HUES64 (cell line): ENCODE measurements around the gene UNC5B. TPM values are rescaled to one million over a fixed set of nuclear protein-coding genes. Genes with fewer than 3 reads are reported as not detected.

Experiments
- H3K27ac ChIP-seq: 2 replicates; pipeline ENCODE4 v1.7.0; 2013; ENCODE audit warnings: low read depth, low read length, inconsistent platforms
- H3K27me3 ChIP-seq: 2 replicates; pipeline ENCODE4 v1.6.1; 2013; ENCODE audit warnings: mild to moderate bottlenecking, low read length; ENCODE audit not compliant: insufficient read depth
- H3K36me3 ChIP-seq: 2 replicates; pipeline ENCODE4 v1.6.1; 2013; ENCODE audit warnings: mild to moderate bottlenecking, low read length; ENCODE audit not compliant: insufficient read depth
- H3K4me1 ChIP-seq: 2 replicates; pipeline ENCODE4 v1.6.1; 2013; ENCODE audit warnings: mild to moderate bottlenecking, low read length, moderate library complexity; ENCODE audit not compliant: insufficient read depth
- H3K4me3 ChIP-seq: 2 replicates; pipeline ENCODE4 v1.5.1; 2013; ENCODE audit warnings: mild to moderate bottlenecking, low read length, moderate library complexity
- H3K9ac ChIP-seq: 2 replicates; pipeline ENCODE4 v1.6.1; 2013; ENCODE audit warnings: mild to moderate bottlenecking, low read depth, low read length
- H3K9me3 ChIP-seq: 2 replicates; pipeline ENCODE4 v1.6.1; 2013; ENCODE audit warnings: low read depth, low read length; ENCODE audit not compliant: insufficient read depth
- WGBS: fragments of 150-250, 120-280 bp; methylation state at CpG from one replicate; pipeline ENCODE4 v1.1.7; 2013; ENCODE audit warnings: missing lambda C conversion rate; 5-methylcytosine and 5-hydroxymethylcytosine counted together
- polyA plus RNA-seq, 2 experiments: library from polyadenylated mRNA; stranded (reverse); fragments of 50-300 nt; gene quantifications; one replicate each; pipeline ENCODE4 v1.2.3, GENCODE V29; 2013

UNC5B gene
- 14.5 TPM for polyA plus RNA-seq (2013, experiment 1 of 2)
- 13.3 TPM for polyA plus RNA-seq (2013, experiment 2 of 2)

GRCh38 chr10:71212318-71213126 lies at the start of gene UNC5B:
TSS of gene UNC5B (plus strand) at chr10:71212570. CDS start at chr10:71212986, 416 bp downstream.
- H3K9me3 ChIP-seq: no peaks in the 10 kb centered on the region
- under 1% methylated on average over 109 of the region's 109 CpGs for WGBS
- peaks cover 56% of the 10 kb centered on the region for H3K27me3 ChIP-seq
- peak within 1 kb of the TSS; percentile 60 for H3K9ac ChIP-seq
- peaks cover 45% of the 10 kb centered on the region for H3K4me1 ChIP-seq
- H3K4me3 ChIP-seq: peak within 1 kb of the TSS; percentile 81
- no peaks in the 10 kb centered on the region for H3K36me3 ChIP-seq
- peak within 1 kb of the TSS; percentile 30; the same call in 1 of the 2 replicates for H3K27ac ChIP-seq

GRCh38 chr10:71173466-71173865 lies 38.9 kb upstream of the UNC5B start:
- Histone ChIP-seq H3K36me3 (no peaks in the 10 kb centered on the region), H3K27me3 (no peaks in the 10 kb centered on the region; the same call in 1 of the 2 replicates)

GRCh38 chr10:71176661-71177060 lies 35.7 kb upstream of the UNC5B start:
- H3K27me3 ChIP-seq: no peaks in the 10 kb centered on the region
- 66% methylated on average over 2 of the region's 2 CpGs for WGBS
- no peak overlapping the region for H3K4me3 ChIP-seq

More at GRCh38 chr10:71173466-71173865, 38.9 kb upstream of the UNC5B start:
- Histone ChIP-seq H3K4me3 (no peak overlapping the region), H3K9ac (no peak overlapping the region), H3K9me3 (no peaks in the 10 kb centered on the region), H3K27ac (no peak overlapping the region), H3K4me1 (0 out of 2 replicates have a peak, but pooled peaks cover 9% of the 10 kb centered on the region)

GRCh38 chr10:71177651-71178199 lies 34.6 kb upstream of the UNC5B start:
- no peak overlapping the region for H3K27ac ChIP-seq
- no peak overlapping the region for H3K4me3 ChIP-seq
- H3K27me3 ChIP-seq: no peaks in the 10 kb centered on the region
- H3K4me1 ChIP-seq: 0 out of 2 replicates have a peak, but pooled peaks cover 9% of the 10 kb centered on the region
- WGBS: 94% methylated on average over 4 of the region's 4 CpGs
- no peaks in the 10 kb centered on the region for H3K36me3 ChIP-seq
- no peak overlapping the region for H3K9ac ChIP-seq
- H3K9me3 ChIP-seq: no peaks in the 10 kb centered on the region

More at GRCh38 chr10:71176661-71177060, 35.7 kb upstream of the UNC5B start:
- no peaks in the 10 kb centered on the region for H3K9me3 ChIP-seq
- 0 out of 2 replicates have a peak, but pooled peaks cover 9% of the 10 kb centered on the region for H3K4me1 ChIP-seq
- no peaks in the 10 kb centered on the region for H3K36me3 ChIP-seq
- no peak overlapping the region for H3K27ac ChIP-seq
- no peak overlapping the region for H3K9ac ChIP-seq

GRCh38 chr10:71178880-71179279 lies 33.5 kb upstream of the UNC5B start:
- no peak overlapping the region for H3K4me3 ChIP-seq
- 85% methylated on average over 3 of the region's 3 CpGs for WGBS
- no peaks in the 10 kb centered on the region for H3K36me3 ChIP-seq
- H3K4me1 ChIP-seq: 0 out of 2 replicates have a peak, but pooled peaks cover 9% of the 10 kb centered on the region
- no peak overlapping the region for H3K9ac ChIP-seq
- H3K27ac ChIP-seq: no peak overlapping the region
- 0 out of 2 replicates have a peak, but pooled peaks cover 3% of the 10 kb centered on the region for H3K27me3 ChIP-seq
- H3K9me3 ChIP-seq: no peaks in the 10 kb centered on the region

GRCh38 chr10:71179382-71179781 lies 33.0 kb upstream of the UNC5B start:
- Histone ChIP-seq H3K4me1 (0 out of 2 replicates have a peak, but pooled peaks cover 9% of the 10 kb centered on the region), H3K27me3 (0 out of 2 replicates have a peak, but pooled peaks cover 3% of the 10 kb centered on the region), H3K4me3 (no peak overlapping the region), H3K27ac (no peak overlapping the region), H3K9ac (no peak overlapping the region), H3K36me3 (no peaks in the 10 kb centered on the region), H3K9me3 (no peaks in the 10 kb centered on the region)
- WGBS: 98% methylated on average over 3 of the region's 3 CpGs

GRCh38 chr10:71184421-71184820 lies 27.9 kb upstream of the UNC5B start:
- Histone ChIP-seq H3K9me3 (no peaks in the 10 kb centered on the region), H3K4me3 (no peak overlapping the region), H3K4me1 (no peaks in the 10 kb centered on the region), H3K27ac (no peak overlapping the region), H3K27me3 (0 out of 2 replicates have a peak, but pooled peaks cover 3% of the 10 kb centered on the region), H3K9ac (no peak overlapping the region), H3K36me3 (no peaks in the 10 kb centered on the region)
- 93% methylated on average over 6 of the region's 6 CpGs for WGBS

- H3K36me3 ChIP-seq: no peaks in the 10 kb centered on the region
- no peak overlapping the region for H3K27ac ChIP-seq
- H3K4me1 ChIP-seq: no peaks in the 10 kb centered on the region
- H3K9ac ChIP-seq: no peak overlapping the region
- no peak overlapping the region for H3K4me3 ChIP-seq
- 0 out of 2 replicates have a peak, but pooled peaks cover 3% of the 10 kb centered on the region for H3K27me3 ChIP-seq
- no peaks in the 10 kb centered on the region for H3K9me3 ChIP-seq
- WGBS: 95% methylated on average over 4 of the region's 4 CpGs
These were observed 27.2 kb upstream of the UNC5B start for GRCh38 chr10:71185209-71185608.

GRCh38 chr10:71187197-71187596 lies 25.2 kb upstream of the UNC5B start:
- Histone ChIP-seq H3K4me3 (no peak overlapping the region), H3K9me3 (no peaks in the 10 kb centered on the region), H3K4me1 (no peaks in the 10 kb centered on the region), H3K9ac (no peak overlapping the region), H3K27ac (no peak overlapping the region), H3K27me3 (0 out of 2 replicates have a peak, but pooled peaks cover 3% of the 10 kb centered on the region), H3K36me3 (no peaks in the 10 kb centered on the region)
- WGBS: 96% methylated on average over 11 of the region's 11 CpGs

GRCh38 chr10:71187600-71187999 lies 24.8 kb upstream of the UNC5B start:
- no peak overlapping the region for H3K27ac ChIP-seq
- H3K9ac ChIP-seq: no peak overlapping the region
- H3K9me3 ChIP-seq: no peaks in the 10 kb centered on the region
- H3K4me3 ChIP-seq: no peak overlapping the region
- H3K36me3 ChIP-seq: no peaks in the 10 kb centered on the region
- no peaks in the 10 kb centered on the region for H3K4me1 ChIP-seq
- WGBS: 91% methylated on average over 3 of the region's 3 CpGs
- H3K27me3 ChIP-seq: 0 out of 2 replicates have a peak, but pooled peaks cover 3% of the 10 kb centered on the region

GRCh38 chr10:71188201-71188600 lies 24.2 kb upstream of the UNC5B start:
- no peaks in the 10 kb centered on the region for H3K4me1 ChIP-seq
- no peaks in the 10 kb centered on the region for H3K27me3 ChIP-seq
- no peaks in the 10 kb centered on the region for H3K9me3 ChIP-seq
- H3K9ac ChIP-seq: no peak overlapping the region
- no peaks in the 10 kb centered on the region for H3K36me3 ChIP-seq
- H3K27ac ChIP-seq: no peak overlapping the region
- WGBS: 86% methylated on average over 1 of the region's 1 CpG
- H3K4me3 ChIP-seq: no peak overlapping the region
